Left ventricle myocardium inferior (tissue), 1 donor: ENCODE data around the gene PLB1. TPM values are rescaled to one million over a fixed set of nuclear protein-coding genes. Genes with fewer than 3 reads are reported as not detected.

Source experiments
- DNase-seq: peaks from one replicate; pipeline ENCODE4 v3.0.0-alpha.2; 2020
- H3K27ac ChIP-seq: fragments of 200-600 bp; replicated peaks from 2 replicates; pipeline ENCODE4 v1.8.0; 2021
- H3K27me3 ChIP-seq: fragments of 200-600 bp; 2 replicates; pipeline ENCODE4 v1.8.0; 2021; ENCODE audit warnings: low read depth
- H3K36me3 ChIP-seq: fragments of 200-600 bp; 2 replicates; pipeline ENCODE4 v1.8.0; 2021
- H3K4me1 ChIP-seq: fragments of 200-600 bp; 2 replicates; pipeline ENCODE4 v1.8.0; 2021
- H3K4me3 ChIP-seq: fragments of 200-600 bp; 2 replicates; pipeline ENCODE4 v1.8.0; 2021; ENCODE audit warnings: mild to moderate bottlenecking, moderate library complexity
- H3K9me3 ChIP-seq: fragments of 200-600 bp; replicated peaks from 2 replicates; pipeline ENCODE4 v1.8.0; 2021
- CTCF ChIP-seq: fragments of 200-600 bp; IDR thresholded peaks from 2 replicates; pipeline ENCODE4 v1.8.0; 2021; ENCODE audit warnings: antibody characterized with exemption, mild to moderate bottlenecking, borderline replicate concordance
- intact Hi-C: fragments of 100-400 bp; cut with micrococcal nuclease; formaldehyde crosslinking; loops from one replicate; pipeline ENCODE4 v1.11.0; 2022
- total RNA-seq: library from RNA; stranded (reverse); fragmentation: NEBNext Ultra II Directional; extraction: Animal tissue kit (Norgen Biotek cat#: 25700); gene quantifications from one replicate; pipeline ENCODE4 v1.2.1, GENCODE V29; 2021
- donor health status: DM: no; HTN: yes; CAD: no; lungs with severe emphysema.

PLB1 gene
- total RNA-seq, 1 donor from 2014 or later = 2.4 TPM

- peaks cover 78% of the 10 kb centered on the region for H3K27me3 ChIP-seq
- DNase-seq = no peak
These were observed 25.8 kb downstream of the PLB1 start for GRCh38 chr2:28521663-28522062.

GRCh38 chr2:28522481-28522880, 26.6 kb downstream of the PLB1 start:
- H3K36me3 ChIP-seq = no peaks in the 10 kb centered on the region
- peaks cover 70% of the 10 kb centered on the region for H3K27me3 ChIP-seq
- no peak overlapping the region for H3K4me3 ChIP-seq
- peaks cover 4% of the 10 kb centered on the region for H3K4me1 ChIP-seq
- no peak for TF ChIP-seq CTCF
- no peak overlapping the region for H3K27ac ChIP-seq
- DNase-seq = no peak
- intact Hi-C loops = no loop called here
- no peaks in the 10 kb centered on the region for H3K9me3 ChIP-seq

More at GRCh38 chr2:28521663-28522062, 25.8 kb downstream of the PLB1 start:
- Histone ChIP-seq H3K4me3 (no peak overlapping the region), H3K36me3 (no peaks in the 10 kb centered on the region), H3K9me3 (no peaks in the 10 kb centered on the region), H3K27ac (no peak overlapping the region), H3K4me1 (no peaks in the 10 kb centered on the region)
- intact Hi-C loops = no loop called here
- TF ChIP-seq CTCF = no peak

- Histone ChIP-seq H3K36me3 (no peaks in the 10 kb centered on the region), H3K27ac (no peak overlapping the region), H3K4me3 (no peak overlapping the region), H3K9me3 (no peaks in the 10 kb centered on the region), H3K27me3 (peaks cover 56% of the 10 kb centered on the region), H3K4me1 (peaks cover 16% of the 10 kb centered on the region)
- TF ChIP-seq CTCF = no peak
- no peak for DNase-seq
- intact Hi-C loops = no loop called here
These were observed 28.0 kb downstream of the PLB1 start for GRCh38 chr2:28523902-28524301.

GRCh38 chr2:28525481-28525880, 29.6 kb downstream of the PLB1 start:
- H3K4me3 ChIP-seq = no peak overlapping the region
- H3K4me1 ChIP-seq = peaks cover 19% of the 10 kb centered on the region
- DNase-seq = no peak
- TF ChIP-seq CTCF = no peak
- intact Hi-C loops = no loop called here
- H3K27me3 ChIP-seq = peaks cover 43% of the 10 kb centered on the region
- H3K9me3 ChIP-seq = no peaks in the 10 kb centered on the region
- no peak overlapping the region for H3K27ac ChIP-seq
- H3K36me3 ChIP-seq = no peaks in the 10 kb centered on the region

- TF ChIP-seq CTCF = no peak
- intact Hi-C loops = no loop called here
- H3K27me3 ChIP-seq = peaks cover 37% of the 10 kb centered on the region
- no peaks in the 10 kb centered on the region for H3K36me3 ChIP-seq
- H3K9me3 ChIP-seq = no peaks in the 10 kb centered on the region
- H3K27ac ChIP-seq = peak overlapping the region; percentile 88
- H3K4me3 ChIP-seq = no peak overlapping the region
- no peak for DNase-seq
- peaks cover 19% of the 10 kb centered on the region for H3K4me1 ChIP-seq
These were observed 30.8 kb downstream of the PLB1 start for GRCh38 chr2:28526527-28527132.
